B cell (primary cell): ENCODE results near the gene ARRB2.

Source experiments
- EZH2 ChIP-seq: IDR thresholded peaks from 2 replicates; pipeline ENCODE4 v1.6.1; 2012; ENCODE audit warnings: borderline replicate concordance, low read depth, mild to moderate bottlenecking, moderate library complexity, low read length; ENCODE audit not compliant: insufficient read depth, poor library complexity, severe bottlenecking
- TF ChIP-seq, protein P1 (sequence below): fragments of 200-600 bp; IDR thresholded peaks from one replicate; pipeline ENCODE4 v1.8.0; 2022; ENCODE audit warnings: antibody characterized with exemption, mild to moderate bottlenecking

DNA sequence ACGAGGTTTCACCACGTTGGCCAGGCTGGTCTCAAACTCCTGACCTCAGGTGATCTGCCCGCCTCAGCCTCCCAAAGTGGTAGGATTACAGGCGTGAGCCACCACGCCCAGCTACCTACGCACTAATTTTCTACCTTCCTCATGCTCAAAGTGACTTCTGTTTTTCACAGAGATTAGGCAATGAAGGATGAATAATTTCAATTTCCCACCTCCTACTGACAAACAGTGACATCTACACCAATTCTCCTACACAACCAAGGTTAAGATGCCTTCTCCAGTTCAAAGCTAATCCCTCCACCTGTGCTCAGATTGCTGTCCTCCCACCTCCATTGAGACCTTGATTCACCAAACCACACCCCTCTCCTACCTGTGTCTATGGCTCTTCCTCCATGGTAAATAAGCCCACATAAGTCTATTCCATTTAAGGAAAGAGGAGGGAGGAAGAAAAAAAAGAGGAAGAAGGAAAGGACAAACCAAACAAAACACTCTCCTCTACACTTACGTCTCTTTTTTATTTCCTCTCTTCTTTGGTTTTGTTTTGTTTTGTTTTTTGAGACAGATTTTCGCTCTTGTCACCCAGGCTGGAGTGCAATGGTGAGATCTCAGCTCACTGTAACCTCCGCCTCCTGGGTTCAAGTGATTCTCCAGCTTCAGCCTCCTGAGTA, 15.3 kb downstream of the ARRB2 start:
- TF ChIP-seq, protein P1, sequence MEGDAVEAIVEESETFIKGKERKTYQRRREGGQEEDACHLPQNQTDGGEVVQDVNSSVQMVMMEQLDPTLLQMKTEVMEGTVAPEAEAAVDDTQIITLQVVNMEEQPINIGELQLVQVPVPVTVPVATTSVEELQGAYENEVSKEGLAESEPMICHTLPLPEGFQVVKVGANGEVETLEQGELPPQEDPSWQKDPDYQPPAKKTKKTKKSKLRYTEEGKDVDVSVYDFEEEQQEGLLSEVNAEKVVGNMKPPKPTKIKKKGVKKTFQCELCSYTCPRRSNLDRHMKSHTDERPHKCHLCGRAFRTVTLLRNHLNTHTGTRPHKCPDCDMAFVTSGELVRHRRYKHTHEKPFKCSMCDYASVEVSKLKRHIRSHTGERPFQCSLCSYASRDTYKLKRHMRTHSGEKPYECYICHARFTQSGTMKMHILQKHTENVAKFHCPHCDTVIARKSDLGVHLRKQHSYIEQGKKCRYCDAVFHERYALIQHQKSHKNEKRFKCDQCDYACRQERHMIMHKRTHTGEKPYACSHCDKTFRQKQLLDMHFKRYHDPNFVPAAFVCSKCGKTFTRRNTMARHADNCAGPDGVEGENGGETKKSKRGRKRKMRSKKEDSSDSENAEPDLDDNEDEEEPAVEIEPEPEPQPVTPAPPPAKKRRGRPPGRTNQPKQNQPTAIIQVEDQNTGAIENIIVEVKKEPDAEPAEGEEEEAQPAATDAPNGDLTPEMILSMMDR, result no peak
- no peak for TF ChIP-seq EZH2
